HG02943 (cell line): ENCODE measurements around the gene RGS14.
A peak's percentile ranks its signal among the peaks of the same experiment; 100 is the strongest.
"Not testable (repeated sequence)": the region's sequence is repeated elsewhere in the genome, so short reads cannot be mapped to it uniquely, and the experiment has no call there.

ENCODE experiments used
- ATAC-seq: cut with Tn5 transposase; IDR thresholded peaks from one replicate; pipeline ENCODE4 v1.9.1; 2021; ENCODE audit warnings: mild to moderate bottlenecking, low read depth, moderate library complexity; ENCODE audit not compliant: unreplicated experiment

Gene RGS14

DNA sequence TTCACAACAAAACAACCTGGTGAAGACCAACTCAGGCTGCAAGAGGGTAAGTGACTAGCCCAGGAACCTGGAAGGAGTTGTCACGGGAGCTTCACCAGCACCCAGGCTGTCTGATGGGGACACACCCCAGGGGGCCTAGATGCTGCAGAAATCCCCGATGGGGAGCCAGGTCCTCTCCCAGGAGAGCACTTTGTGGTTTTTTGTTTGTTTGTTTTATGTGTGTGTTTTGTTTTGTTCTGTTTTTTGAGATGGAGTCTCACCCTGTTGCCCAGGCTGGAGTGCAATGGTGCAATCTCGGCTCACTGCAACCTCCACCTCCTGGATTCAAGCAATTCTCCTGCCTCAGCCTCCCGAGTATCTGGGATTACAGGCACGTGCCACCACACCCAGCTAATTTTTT, 17.8 kb downstream of the RGS14 start:
- not testable (repeated sequence) for ATAC-seq

DNA sequence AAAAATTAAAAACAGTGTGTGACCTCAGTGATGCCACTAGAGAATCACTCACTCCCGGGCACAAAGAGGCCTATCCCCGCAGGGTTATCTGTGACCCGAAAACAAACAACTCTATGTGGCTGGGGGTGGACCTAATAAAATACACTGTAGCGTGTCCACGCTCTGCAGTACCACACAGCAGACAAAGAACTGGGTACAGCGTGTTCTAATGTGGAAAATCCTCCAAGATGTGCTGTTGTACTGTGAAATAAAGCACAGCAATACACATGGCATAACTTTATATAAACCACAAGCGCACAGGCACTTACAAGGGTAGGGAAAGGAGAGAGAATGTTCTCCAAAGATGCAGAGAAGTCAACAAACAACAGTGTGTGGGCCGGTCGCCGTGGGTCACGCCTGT, 18.4 kb downstream of the RGS14 start:
- no peak for ATAC-seq

DNA sequence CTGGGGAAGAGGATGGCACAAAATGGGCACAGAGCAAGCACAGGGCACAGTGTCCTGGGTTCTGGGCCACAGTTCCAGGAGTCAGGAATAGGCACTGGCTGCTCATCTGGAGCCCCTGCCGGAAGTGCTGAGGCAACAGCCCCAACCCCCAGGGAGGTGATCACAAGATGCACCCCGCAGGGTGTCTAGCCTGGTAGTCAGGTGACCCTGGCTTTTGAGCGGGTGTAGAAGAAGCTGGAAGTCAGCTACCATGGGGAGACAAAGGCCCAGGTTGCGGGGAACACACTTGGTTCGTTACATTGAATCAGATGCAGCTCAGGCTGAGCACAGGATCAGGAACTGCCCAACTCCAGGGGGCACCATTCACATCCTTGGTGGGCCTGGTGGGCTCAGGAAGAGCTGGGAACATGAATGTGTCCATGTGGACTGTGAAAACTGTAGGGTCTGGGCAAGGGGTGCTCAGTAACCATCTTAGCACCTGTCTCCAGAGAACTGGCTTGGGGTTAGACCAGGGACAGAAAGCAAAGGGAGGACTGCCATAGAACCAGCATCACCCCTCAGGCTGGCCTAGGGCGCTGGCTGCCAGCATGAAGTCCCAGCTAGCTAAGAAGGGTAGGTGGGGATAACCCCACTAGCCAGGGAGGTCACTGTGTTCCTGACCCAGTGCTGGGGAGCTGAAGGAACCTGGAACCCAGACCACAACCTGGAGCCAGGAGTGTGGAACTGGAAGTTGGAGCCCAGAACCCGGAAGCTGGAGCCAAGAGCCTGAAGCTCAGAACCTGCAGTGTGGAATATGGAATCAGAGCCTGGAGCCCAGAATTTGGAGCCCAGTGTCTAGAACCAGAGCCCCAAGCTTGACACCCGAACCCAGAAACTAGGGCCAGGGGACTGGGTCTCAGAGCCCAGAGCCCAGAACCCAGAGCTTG, 20.4 kb downstream of the RGS14 start:
- no peak for ATAC-seq

DNA sequence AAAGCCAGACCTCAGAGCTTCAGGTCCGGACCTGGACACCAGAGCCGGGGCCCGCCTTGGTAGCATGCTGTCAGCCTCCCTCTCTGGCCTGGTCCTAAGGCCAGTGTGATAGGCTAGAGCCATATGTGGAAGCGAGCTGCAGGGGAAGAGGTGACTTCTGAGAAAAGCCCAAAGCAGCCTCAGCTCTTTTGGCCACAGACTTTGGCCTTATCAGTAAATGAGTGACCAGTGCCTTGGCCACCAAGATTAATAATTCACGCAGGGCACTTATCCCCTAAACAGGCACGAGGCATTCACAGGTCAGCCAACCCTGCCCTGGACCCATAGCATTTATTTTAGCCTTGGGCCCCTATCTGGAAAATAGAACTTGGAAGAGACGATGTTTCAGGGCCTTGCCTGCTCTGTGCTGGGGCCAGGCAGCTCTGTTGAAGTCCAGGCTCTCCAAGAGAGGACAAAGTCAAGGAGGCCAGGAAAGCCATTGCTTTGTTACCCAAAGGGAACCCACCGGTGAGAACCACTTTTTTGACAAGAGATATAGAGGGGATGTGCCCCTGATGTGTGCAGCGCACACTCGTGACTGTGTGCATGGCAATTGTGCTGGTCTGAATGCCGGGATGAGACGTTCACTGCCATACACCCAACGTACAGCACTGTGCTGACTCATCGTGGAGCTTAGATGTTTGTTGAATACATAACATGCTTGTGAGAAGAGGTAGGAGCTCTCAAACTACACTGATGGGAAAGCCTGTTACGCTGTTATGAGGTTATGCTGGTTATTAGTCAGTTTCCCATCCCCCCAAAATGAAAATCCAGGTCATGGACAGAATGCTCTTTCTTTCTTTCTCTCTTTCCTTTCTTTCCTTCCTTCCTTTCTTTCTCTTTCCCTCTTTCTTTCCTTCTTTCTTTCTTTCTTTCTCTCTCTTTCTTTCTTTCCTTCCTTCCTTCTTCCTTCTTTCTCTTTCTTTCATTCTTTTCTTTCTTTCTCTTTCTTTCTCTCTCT, 21.5 kb downstream of the RGS14 start:
- ATAC-seq = peak; percentile 65

DNA sequence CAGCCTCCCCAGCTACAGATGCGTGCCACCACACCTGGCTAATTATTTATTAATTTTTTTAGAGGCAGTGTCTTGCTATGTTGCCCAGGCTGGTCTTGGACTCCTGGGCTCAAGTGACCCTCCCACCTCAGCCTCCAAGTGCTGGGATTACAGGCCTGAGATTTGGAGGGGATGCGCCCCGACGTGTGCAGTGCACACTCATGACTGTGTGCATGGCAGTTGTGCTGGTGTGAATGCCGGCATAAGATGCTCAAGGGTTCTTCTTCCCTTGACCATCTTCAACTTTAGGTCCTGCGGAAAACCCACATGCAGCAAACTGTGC, 23.0 kb downstream of the RGS14 start:
- ATAC-seq = no peak

DNA sequence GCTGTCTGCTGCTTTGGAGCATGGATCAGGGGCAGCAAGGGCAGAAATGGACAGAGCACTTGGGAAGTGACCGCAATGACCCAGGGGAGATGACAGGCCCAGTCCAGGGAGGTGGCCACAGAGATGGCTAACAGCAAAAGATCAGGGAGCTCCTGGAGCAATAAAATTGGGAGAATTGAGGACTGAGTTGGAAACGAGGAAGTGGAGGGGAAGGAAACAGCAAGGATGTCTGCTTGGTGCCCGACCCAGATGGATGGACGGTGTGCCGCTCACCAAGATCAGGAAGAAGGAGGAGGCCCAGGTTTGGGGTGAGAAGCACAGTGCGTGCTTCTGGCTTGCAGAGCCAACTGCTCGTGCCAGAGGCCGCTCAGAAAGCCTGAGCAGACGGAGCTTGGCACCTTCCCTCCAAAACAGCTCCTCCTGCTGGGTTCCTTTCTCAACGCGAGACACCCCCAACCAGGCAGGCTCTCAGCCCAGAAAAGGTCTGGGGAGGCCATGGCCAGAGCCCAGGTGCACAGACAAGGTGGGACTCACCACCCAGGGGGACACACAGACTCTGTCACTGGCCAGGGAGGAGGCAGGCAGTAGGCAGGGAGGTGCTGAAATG, 24.8 kb downstream of the RGS14 start:
- no peak for ATAC-seq

DNA sequence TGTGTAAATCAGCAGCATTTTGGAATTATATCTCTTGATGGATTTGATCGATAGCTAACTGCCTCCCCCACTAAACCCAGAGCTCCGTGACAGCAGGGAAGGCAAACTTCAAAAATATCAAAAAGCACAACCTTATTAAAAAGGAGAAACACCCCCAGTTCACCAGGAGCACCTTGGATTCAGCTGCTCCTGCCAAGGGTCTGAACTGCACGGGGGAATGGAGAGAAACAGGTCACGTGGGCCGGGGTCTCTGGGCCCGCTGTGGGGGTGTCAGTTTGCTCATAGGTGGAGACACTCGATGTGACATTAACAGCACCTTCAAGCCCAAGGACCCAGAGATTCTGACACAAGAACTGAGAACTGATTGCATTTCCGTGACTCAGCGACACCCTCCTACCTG, 25.5 kb downstream of the RGS14 start:
- no peak for ATAC-seq

DNA sequence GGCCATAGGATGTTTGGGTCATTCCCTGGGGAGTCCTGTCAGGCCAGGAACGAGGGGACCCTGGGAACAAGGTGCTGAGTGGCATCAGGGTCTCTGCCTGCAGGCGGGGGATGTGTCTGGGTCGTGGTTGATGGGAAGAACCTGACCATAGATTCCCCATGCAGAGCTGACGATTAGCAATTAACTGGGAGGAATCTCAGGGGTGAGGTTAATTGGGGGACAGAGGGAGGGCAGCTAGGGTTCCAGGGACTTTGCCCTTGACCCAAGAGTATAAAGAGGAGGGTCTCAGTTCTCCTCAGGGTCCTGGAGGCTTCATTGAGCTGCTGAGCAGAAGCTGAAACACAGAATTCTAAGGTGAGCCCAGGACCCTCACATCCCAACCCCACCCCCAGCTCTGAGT, 26.4 kb downstream of the RGS14 start, which contains the start of gene SLC34A1:
SLC34A1 (plus strand) TSS at position 301 of the 400 bp plus-strand sequence. CDS start 1,308 bp downstream, outside the sequence.
- no peak for ATAC-seq

DNA sequence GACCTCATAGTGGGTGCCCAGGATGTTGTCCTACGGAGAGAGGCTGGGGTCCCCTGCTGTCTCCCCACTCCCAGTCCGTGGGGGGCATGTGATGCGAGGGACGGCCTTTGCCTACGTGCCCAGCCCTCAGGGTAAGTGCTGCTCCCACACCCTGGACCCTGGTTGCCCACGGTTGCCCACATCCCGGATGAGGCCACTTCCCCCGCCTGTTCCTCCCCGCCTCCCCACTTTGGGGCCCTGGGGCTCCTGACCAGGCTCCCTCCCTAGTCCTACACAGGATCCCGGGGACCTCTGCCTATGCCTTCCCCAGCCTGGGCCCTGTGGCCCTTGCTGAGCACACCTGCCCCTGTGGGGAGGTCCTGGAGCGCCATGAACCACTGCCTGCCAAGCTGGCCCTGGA, 28.0 kb downstream of the RGS14 start:
- ATAC-seq = no peak

DNA sequence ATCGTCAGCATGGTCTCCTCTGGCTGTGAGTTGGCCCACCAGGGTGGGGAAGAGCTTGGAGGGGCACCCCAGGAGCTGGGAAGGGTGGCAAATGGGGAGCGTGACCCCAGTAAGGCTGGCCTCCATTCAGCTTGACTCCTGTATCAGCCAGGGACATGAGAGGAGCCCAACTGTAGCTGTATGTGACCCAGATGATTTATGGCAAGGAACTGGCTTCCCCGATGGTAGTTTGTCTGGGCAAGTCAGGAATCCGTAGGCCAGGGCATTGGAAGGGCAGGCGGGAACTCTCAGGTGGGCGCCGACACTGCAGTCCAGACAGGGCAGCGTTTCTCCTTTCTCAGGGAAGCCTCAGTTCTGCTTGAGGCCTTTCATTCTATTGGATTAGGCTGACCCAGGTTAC, 28.8 kb downstream of the RGS14 start:
- ATAC-seq = no peak

DNA sequence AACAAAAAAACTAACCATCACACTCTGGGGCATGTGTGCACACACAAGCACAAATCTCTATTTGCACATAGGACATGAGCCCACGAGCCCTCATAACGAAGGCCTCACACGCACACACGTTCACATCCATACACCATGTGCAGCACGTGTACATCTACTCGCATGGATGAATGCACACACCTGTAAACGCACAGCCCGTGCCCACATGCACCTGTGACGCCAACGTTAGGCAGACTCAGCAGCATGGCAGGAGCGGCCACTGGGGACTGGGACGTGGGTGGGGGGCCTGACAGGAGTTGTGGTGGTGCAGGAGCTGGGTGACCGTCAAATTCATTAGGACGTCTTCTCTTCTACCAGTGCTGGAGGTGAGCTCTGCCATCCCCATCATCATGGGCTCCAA, 29.7 kb downstream of the RGS14 start:
- no peak for ATAC-seq

DNA sequence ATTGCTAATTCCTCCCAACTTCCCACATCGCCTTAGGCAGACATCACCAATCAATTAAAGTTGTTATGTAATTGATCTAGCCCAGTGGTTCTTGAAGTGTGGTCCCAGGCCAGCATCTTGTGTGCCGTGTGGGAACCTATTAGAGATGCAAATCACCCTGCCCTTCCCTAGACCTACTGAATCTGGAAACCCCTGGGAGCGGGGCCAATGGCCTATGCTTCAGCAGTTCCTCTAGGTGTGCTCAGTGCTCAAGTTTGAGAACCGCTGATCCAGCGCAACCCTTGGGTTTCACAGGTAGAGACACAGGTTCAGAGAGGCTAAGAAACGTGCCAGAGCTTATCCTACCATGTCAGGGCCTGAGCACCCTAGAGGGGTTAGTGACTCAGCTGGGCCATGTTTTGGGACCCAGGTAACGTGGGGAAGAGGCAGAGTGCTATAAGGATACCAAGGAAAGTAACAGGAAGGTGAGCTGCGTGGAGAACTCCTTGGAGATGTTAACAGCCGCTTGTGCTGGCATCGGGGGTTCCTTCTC, 30.9 kb downstream of the RGS14 start:
- ATAC-seq = no peak

DNA sequence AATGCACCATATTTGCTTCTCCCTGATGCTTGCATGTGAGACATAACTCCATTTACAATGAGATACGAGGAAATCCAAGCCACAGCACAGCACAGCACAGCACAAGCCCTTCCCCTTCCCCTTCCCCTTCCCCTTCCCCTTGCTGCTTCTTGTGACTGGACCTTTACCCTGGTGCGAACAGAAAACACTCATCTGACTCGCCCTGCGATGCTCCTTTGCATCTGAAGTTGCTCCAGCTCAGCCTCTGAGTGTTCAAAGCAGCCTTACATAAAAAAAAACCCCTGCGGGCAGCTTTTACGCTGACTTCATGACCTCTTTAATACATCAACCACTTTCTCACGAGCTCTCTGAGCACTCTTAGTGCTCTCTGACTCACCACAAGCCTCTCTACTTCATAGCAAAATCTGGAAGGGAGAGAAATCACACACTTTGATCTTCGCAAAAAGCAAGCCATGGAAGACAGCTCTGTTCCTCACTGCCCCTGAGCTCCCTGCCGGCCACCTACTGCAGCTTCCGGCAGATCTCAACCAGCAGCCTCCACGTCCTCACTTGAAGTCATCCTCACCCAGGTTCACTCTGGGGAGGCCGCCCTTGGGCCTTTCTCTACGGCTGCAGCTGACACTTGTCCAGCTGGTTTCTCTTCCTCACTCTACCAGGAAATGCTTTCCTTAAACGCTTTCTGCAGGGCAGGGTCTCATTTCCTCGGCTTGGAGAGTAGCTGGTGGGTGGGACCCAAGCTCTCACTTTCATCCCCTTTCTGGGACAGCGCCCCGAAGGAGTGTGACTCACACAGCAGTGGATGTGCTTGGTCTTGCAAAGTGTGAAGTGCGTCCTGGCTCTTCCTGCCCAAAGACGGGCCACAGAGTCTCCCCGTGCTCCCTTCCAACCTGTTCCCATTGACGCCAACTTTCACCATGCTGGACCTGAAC, 31.8 kb downstream of the RGS14 start:
- no peak for ATAC-seq

DNA sequence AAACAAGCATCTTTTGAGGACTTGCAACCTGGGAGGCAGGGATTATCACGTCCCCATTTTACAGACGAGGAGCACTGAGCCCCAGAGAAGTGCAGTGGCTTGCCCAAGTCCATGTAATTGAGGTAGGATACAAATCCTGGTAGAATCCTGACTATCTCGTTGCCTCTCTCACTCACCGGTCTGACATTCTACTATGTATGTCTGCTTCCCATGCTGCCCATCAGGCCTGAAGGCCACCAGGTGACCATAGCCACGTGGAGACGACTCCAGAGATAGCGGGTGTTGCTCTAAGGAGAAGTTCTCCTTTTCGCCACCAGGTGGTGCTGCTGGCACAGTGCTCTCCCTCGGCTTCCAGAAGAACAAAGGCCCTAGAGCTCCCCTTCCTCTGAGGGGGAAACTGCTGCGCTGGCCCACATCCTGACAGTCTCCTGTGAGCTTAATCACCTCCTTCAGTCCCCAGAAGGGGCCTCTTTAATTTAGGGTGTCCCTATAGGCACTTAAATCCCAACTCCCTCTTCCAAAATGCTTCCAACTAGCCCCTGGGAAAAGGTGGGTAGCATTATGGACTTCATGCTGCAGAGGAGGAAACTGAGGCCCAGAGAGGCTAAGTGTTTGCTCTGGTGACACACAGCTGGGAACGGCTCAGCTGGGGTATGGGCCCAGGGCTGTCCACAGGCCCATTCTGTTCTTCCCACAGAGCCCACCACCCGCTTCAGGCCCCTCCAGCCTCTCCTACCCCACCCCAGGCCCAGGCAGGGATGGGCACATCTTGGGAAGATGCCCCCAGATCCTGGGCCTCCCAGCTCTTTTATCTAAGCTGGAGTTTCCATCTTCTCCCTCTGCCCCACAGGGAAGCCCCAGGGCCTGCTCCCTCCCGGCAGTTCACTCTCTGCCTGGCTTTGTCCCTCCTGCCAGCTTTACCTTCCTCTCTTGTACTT, 32.9 kb downstream of the RGS14 start:
- ATAC-seq = no peak

DNA sequence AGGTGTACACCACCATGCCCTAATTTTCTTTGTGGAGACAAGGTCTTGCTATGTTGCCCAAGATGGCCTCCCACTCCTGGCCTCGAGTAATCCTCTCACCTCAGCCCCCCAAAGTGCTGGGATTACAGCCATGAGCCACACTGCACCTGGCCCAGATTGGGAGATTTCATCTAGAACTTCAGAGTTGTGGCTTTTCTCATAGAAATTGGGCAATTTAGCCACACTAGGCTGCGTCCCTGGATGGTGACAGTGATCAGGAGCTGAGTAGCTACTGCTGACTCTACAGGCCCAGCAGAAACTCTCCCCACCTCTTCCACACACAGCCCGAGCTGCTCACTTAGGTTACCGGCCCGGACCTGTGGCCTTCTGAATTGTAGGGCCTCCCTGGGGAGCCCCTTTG, 35.0 kb downstream of the RGS14 start:
- ATAC-seq = no peak

DNA sequence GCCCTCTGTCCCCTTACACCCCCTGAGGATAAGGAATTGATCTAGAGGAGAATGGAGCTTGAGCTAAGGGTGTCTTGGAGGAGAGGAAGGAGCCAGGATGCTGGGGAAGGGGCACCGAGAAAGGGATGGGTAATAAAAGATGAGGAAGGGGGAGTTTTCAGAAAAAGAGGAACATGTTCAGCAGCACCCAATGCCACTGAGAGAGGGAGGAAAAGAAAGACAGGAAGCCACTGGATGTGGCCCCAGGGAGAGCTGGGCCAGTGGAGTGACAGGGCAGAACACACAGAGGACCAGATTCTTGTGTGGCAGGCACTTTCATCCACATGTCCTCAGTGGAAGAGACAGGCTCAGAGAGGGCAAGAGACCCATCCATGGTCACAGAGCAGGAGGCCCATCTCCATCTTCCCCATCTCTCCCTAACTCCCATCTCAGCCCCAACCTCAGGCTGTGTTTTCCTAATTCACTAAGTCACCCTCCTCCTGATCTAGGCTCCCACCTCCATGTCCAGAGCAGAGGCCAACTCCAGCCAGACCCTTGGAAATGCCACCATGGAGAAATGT, 35.6 kb downstream of the RGS14 start:
- no peak for ATAC-seq

DNA sequence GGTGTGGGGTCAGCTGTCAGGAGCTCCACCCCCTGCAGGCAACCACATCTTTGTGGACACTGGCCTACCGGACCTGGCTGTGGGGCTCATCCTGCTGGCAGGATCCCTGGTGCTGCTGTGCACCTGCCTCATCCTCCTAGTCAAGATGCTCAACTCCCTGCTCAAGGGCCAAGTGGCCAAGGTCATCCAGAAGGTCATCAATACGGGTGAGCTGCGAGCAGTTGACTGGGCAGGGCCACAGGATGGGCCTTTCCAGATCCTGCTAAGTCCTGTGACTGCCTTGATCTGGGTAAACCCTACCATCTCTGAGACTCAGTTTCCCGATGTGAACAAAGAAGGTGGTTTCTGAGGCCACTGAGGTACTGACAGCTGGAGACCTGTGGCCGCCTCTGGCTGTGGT, 36.3 kb downstream of the RGS14 start:
- no peak for ATAC-seq

DNA sequence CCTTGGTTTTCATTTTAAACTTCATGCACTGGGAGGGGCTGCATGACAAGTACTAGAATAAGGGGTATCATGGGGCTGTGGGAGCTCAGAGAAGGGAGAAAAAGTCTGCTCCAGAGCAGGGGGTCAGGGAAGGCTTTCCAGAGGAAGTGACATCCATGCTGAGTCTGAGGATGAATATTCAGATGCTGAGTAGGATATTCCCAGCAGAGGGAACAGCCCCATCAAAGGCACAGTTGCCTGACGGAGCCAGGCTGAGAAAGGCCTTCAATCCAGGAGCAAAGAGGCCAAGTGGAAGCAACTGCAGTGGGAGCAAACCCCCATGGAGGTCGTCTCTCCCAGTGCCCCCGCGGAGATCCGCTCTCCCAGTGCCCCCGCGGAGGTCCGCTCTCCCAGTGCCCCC, 38.4 kb downstream of the RGS14 start:
- ATAC-seq = no peak
